NCI-H2227 treated with DMSO at 0.1 percent for 48 hours (cell line): ENCODE results near the gene ATF6B.
"Not testable (repeated sequence)": the region's sequence is repeated elsewhere in the genome, so short reads cannot be mapped to it uniquely, and the experiment has no call there.

ENCODE experiments used
- DNase-seq: peaks from one replicate; lab custom pipeline; 2025; lab: John Stamatoyannopoulos, UW

ATF6B gene

GRCh38 chr6:32081168-32081990 lies 46.7 kb downstream of the ATF6B start:
- no peak for DNase-seq

GRCh38 chr6:32079566-32080290 lies 48.3 kb downstream of the ATF6B start:
- DNase-seq: no peak

DNA sequence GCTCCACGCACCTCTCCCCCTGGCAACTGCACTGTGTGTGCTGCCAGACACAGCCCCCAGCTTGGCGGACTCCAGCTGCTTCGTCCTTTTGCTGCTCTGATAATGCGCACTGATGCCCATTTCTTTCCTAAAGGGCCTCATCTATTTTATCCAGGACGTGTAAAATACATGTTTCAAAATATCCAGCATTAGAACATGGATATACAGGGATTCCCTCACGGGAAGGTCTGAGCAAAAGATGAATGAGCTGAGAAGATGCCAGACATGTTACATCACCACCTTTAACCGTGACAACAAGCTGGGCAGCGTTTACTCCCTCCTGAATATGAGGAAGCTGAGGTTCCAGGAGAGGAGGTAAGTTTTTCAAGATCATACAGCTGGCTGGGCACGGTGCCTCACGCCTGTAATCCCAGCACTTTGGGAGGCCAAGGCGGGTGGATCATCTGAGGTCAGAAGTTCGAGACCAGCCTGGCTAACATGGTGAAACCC lies 51.7 kb downstream of the ATF6B start:
- DNase-seq: no peak

DNA sequence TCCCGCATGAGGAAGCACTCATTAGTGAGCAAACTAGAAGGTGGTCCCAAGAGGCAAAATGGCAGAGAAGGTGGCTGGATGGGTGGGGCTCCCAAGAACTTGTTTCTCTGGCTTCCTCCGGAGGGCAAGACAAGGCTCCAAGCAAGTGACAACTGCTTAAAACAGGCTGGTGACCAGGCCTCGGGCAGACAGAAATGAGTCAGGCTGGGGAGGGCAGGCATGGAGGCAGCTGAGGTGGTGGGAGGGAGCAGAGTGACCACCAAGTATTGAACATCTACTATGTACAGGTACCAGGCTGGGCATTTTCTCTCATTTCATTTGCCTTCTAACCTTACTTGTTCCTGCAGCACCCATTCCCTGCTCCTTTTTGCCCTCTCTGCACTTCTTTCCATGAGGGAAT lies 52.3 kb downstream of the ATF6B start:
- DNase-seq: no peak

GRCh38 chr6:32074996-32075532 lies 53.0 kb downstream of the ATF6B start:
- no peak for DNase-seq

GRCh38 chr6:32073613-32074012 lies 54.4 kb downstream of the ATF6B start:
- no peak for DNase-seq

- DNase-seq: no peak
These were observed 54.9 kb downstream of the ATF6B start for GRCh38 chr6:32073101-32073500.

- DNase-seq: no peak
These were observed 57.1 kb downstream of the ATF6B start for GRCh38 chr6:32070814-32071543.

GRCh38 chr6:32069878-32070515 lies 58.0 kb downstream of the ATF6B start:
- DNase-seq: no peak

DNA sequence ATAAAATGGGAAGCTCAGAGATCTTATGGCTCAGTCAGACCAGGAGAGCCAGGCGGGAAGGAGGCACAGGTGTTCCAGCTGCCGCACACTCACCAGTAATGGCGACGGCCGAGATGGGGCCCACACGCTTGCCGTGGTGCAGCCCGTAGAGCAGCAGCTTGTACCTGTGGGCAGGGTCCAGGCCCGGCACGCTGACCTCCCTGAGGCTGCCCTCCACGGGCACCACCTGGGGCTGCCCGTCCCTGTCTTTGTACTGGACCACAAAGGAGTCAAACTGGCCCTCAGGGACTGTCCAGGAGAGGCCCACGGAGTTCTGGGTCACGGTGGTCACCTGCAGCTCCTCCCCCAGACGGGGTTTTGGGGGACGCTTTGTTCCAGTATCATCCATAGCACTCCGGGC lies 58.6 kb downstream of the ATF6B start:
- no peak for DNase-seq

DNA sequence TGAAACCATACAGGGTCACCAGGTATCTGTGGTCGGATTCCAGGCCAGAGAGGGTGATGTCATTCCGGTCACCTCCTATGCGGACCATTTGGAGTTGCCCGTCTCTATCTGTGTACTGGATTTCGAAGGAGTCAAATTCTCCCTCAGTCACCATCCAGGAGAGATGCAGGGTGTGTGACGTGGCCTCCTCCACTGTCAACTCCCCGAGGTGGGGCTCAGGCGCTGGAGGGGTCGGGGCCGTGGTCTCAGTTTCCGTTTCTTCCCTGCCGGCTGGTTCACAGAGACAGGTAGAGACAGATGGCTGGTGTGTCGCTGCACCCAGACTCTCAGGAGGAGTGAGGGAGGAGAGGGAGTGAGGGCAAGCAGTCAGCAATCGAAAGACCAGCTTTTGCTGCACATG lies 59.2 kb downstream of the ATF6B start:
- no peak for DNase-seq

DNA sequence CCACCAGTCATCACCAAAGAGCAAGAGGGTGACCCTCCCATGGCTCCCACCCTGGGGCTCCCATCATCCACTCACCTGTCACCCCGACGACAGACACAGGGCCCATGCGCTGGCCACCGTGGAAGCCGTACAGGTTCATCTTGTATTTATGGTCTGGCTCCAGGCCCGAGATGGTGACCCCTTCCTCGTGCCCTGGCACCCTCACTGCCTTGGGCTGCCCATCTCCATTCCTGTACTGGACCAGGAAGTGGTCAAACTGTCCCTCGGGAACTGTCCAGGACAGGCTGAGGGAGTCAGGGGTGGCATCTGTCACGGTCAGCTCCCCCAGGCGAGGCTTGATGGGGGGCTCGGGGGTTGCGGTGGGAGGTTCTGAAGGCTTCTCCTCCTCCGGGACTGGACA lies 59.7 kb downstream of the ATF6B start:
- not testable (repeated sequence) for DNase-seq

DNA sequence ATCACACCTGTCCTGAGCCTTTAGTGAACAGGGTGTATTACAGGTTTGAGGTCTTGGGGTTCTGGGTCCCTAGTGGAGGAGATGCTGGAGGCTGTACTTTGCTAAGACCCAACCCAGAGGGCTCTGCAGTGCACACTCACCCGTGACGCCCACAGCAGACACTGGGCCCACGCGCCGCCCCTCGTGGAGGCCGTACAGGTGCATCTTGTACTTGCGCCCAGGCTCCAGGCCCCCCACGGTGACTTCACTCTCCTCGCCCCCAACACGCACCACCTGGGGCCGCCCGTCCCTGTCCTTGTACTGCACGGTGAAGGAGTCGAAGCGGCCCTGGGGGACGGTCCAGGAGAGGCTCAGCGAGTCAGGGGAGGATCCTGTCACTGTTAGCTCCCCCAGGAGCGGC lies 60.5 kb downstream of the ATF6B start:
- not testable (repeated sequence) for DNase-seq
